Neural cell (in vitro differentiated cells): ENCODE measurements around the gene SLC25A17.
"Not testable (repeated sequence)": the region's sequence is repeated elsewhere in the genome, so short reads cannot be mapped to it uniquely, and the experiment has no call there.

Source experiments
- CTCF ChIP-seq: fragments of 450-650 bp; IDR thresholded peaks from 2 replicates; pipeline ENCODE4 v1.5.1; 2014; ENCODE audit warnings: antibody characterized with exemption, mild to moderate bottlenecking, moderate library complexity; ENCODE audit not compliant: poor library complexity, severe bottlenecking
- EP300 ChIP-seq: fragments of 450-650 bp; conservative IDR thresholded peaks from 2 replicates; pipeline ENCODE4 v1.6.1; 2014; ENCODE audit warnings: antibody characterized with exemption, mild to moderate bottlenecking, moderate library complexity; ENCODE audit not compliant: poor library complexity, severe bottlenecking
- EZH2 ChIP-seq: fragments of 200-600, 300-800 bp; shearing (Covaris generic), sonication (generic); IDR thresholded peaks from 2 replicates; pipeline ENCODE4 v1.6.1; 2014; ENCODE audit warnings: antibody characterized with exemption, low read length, borderline replicate concordance, mild to moderate bottlenecking; ENCODE audit not compliant: insufficient read depth, poor library complexity, severe bottlenecking
- MXI1 ChIP-seq: fragments of 450-650 bp; conservative IDR thresholded peaks from 2 replicates; pipeline ENCODE4 v1.6.1; 2014; ENCODE audit warnings: antibody characterized with exemption, mild to moderate bottlenecking; ENCODE audit not compliant: poor library complexity, severe bottlenecking
- POLR2AphosphoS5 ChIP-seq: IDR thresholded peaks from 2 replicates; pipeline ENCODE4 v1.6.1; 2012
- SMC3 ChIP-seq: fragments of 450-650 bp; conservative IDR thresholded peaks from 2 replicates; pipeline ENCODE4 v1.6.1; 2014; ENCODE audit warnings: antibody characterized with exemption, mild to moderate bottlenecking, moderate library complexity; ENCODE audit not compliant: poor library complexity
- TAF1 ChIP-seq: IDR thresholded peaks from 2 replicates; pipeline ENCODE4 v1.6.1; 2012; ENCODE audit warnings: low read depth

GRCh38 chr22:40720156-40720537, 99.0 kb downstream of the SLC25A17 start:
- TF ChIP-seq TAF1, POLR2AphosphoS5, EP300, MXI1, CTCF, EZH2, SMC3: not testable (repeated sequence)
